SW 1271 (cell line): Measurements from ENCODE around the gene SRL.
"Not testable (repeated sequence)": the region's sequence is repeated elsewhere in the genome, so short reads cannot be mapped to it uniquely, and the experiment has no call there.

ENCODE experiments used
- DNase-seq, 2 experiments: peaks; one replicate each; lab custom pipeline; 2025; lab: John Stamatoyannopoulos, UW

SRL gene

DNA sequence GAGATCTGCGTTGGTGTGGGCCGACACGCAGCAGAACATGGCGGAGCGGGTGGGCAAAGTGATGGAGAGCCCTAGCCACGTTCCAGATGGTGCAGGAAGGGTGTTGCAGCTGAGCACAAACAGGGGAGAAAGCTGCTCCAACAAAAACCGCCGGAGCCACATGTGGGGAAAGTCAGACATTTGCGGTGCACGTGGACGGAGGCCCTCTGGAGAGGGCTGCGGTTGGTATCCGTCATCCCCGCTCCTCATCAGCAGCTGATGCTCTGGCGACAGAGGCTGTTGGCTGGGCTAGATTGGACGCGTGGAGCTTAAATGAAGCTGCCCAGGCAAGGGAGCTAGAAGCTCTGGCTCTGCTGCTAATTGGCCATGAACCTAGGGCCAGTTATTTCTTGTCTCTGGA, 82.2 kb downstream of the SRL start:
- no peak for DNase-seq

DNA sequence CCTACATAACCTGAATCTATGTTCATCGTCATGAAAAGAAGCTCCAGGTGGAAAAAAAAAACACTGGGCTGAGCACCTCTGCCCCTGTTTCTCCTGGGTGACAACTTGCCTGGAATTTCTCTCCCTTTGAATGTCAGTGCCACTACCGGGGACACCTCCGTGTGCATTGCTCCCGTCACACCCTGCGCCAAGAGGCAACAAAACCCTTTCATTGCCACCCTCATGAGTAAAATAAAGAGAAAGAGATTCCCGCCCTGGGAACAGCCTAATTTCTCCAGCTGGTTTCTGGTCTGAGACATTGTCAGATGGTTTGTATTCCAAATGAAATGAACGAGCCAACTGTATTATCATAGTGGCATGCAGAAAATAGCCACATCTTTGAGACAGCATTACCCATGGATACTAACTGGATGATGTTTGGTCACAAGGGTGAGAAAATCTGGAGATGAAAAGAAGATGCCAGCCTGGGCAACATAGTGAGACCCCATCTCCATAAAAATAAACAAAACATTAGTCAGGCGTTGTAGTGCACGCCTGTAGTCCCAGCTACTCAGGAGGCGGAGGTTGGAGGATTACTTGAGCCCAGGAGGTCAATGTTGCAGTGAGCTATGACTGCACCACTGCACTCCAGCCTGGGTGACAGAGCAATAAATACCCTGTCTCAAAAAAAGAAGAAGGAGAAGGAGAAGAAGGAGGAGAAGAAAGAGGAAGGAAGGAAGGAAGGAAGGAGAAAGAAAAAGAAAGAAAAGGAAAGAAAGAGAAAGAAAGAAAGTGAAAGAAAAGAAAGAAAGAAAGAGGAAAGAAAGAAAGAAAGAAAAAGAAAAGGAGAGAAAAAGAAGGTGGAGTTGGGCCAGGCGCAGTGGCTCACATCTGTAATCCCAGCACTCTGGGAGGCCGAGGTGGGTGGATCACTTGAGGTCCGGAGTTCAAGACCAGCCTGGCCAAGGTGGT, 83.5 kb downstream of the SRL start:
- no peak for DNase-seq

DNA sequence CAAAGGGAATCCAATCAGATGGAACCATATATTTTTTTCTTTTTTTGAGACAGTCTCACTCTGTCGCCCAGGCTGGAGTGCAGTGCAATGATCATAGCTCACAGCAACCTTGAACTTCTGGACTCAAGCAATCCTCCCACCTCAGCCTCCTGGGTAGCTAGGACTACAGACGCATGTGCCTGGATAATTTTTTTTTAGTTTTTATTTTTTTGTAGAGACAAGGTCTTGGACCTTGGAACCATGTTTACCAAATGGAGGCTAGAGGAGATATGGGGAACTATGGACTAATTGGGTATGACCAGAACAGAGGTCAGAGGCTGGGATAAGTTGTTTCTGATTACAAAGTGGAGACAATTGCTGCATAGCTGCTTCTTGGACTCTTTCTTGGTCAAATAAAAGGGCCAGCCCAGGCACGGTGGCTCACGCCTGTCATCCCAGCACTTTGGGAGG, 84.5 kb downstream of the SRL start:
- no peak for DNase-seq

DNA sequence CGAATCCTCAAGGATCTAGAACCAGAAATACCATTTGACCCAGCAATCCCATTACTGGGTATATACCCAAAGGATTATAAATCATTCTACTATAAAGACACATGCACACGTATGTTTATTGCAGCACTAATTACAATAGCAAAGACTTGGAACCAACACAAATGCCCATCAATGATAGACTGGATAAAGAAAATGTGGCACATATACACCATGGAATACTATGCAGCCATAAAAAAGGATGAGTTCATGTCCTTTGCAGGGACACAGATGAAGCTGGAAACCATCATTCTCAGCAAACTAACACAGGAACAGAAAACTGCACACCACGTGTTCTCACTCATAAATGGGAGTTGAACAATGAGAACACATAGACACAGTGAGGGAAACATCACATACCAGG, 85.4 kb downstream of the SRL start:
- not testable (repeated sequence) for DNase-seq

DNA sequence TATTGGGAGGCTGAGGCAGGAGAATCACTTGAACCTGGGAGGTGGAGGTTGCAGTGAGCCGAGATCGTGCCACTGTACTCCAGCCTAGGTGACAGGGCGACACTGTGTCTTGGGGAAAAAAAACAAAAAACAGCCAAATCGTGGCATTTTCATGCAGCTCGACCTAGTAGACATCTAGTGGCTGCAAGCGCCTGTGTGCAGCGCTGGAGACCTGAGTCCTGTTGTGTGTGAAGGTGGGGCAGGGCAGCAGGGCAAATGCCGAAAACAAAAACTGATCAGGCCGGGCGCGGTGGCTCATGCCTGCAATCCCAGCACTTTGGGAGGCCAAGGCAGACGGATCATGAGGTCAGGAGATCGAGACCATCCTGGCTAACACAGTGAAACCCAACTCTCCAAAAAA, 88.5 kb downstream of the SRL start:
- DNase-seq = not testable (repeated sequence)

- DNase-seq = no peak
Observed at GRCh38 chr16:4152267-4152666, 89.6 kb downstream of the SRL start.

DNA sequence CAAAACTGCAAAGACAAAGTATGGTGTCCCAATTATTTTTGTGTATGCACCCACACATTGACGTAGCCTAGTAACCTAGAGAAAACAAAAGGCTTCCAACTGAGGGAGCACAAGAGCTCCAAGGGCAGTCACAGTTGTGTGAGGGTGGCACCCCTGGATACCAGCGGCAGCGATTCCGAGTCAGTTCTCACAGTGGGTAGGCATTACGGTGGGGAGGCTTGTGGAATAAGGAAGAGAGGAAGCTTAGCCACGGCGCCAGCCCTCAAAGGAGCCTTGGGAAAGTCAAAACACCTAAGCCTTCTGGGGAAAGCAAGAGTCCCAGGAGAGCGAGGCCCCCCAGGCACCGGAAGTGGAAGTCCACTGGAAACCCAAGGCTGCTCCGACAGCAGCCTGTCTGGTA, 94.6 kb downstream of the SRL start:
- DNase-seq = no peak

GRCh38 chr16:4142268-4142667, 99.6 kb downstream of the SRL start:
- DNase-seq = no peak

GRCh38 chr16:4141604-4142003, 100.3 kb downstream of the SRL start:
- DNase-seq = no peak

DNA sequence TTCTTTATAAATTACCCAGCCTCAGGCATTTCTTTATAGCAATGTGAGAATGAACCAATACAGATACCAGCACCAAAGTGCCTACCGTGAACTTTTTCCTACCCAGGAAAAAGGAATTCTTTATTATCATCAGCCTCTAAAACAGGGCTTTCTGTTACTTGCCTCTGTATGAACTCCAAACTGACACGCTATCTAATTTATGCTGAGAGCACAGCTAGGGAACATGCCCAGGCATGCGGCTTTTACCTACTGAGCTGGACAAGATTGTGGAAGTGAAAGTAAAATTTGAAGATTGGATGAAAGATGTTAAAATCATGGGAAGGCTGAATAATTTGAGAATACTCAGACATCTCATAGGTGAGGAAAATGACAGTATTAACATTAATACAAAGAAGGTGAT, 101.2 kb downstream of the SRL start:
- no peak for DNase-seq

DNA sequence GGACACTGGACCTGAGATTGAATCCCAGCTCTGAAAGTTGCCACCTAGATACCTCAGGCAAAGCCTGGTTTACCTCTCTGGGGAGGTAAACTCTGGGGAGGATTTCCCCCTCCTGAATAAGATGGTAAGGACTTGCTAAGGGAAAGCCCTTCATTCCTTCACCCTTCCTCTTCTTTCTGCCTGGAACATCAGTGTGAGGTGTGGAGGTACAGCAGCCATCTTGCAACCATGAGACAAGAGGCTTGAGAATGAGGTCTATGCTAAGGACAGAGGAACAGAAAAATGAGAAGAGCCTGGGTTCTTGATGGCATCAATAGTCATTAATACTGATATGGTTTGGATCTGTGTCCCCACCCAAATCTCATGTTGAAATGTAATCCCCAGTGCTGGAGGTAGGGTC, 101.9 kb downstream of the SRL start:
- no peak for DNase-seq
